GM18498 (cell line): ENCODE data around the gene SLC38A5.
A peak's percentile ranks its signal among the peaks of the same experiment; 100 is the strongest.
"Not testable (repeated sequence)": the region's sequence is repeated elsewhere in the genome, so short reads cannot be mapped to it uniquely, and the experiment has no call there.

ENCODE experiments used
- ATAC-seq: cut with Tn5 transposase; IDR thresholded peaks from one replicate; pipeline ENCODE4 v1.9.1; 2021; ENCODE audit warnings: mild to moderate bottlenecking, moderate library complexity; ENCODE audit not compliant: unreplicated experiment

Gene SLC38A5

GRCh38 chrX:48470833-48471118, 716 bp upstream of the SLC38A5 start:
- ATAC-seq, result no peak

GRCh38 chrX:48468693-48469691, 1.1 kb downstream of the SLC38A5 start:
- peak; percentile 51 for ATAC-seq

- peak; percentile 68 for ATAC-seq
Measured at GRCh38 chrX:48468247-48468671, 1.8 kb downstream of the SLC38A5 start.

GRCh38 chrX:48467281-48467761, 2.7 kb downstream of the SLC38A5 start:
- ATAC-seq, result no peak

- ATAC-seq, result no peak
Measured at GRCh38 chrX:48466696-48467095, 3.4 kb downstream of the SLC38A5 start.

- no peak for ATAC-seq
Measured at GRCh38 chrX:48465336-48465933, 4.6 kb downstream of the SLC38A5 start.

- no peak for ATAC-seq
Measured at GRCh38 chrX:48461830-48462229, 8.2 kb downstream of the SLC38A5 start.

- no peak for ATAC-seq
Measured at GRCh38 chrX:48460606-48461005, 9.5 kb downstream of the SLC38A5 start.

- ATAC-seq, result no peak
Measured at GRCh38 chrX:48460031-48460430, 10.0 kb downstream of the SLC38A5 start.

- ATAC-seq, result no peak
Measured at GRCh38 chrX:48459483-48459882, 10.6 kb downstream of the SLC38A5 start.

- ATAC-seq, result no peak
Measured at GRCh38 chrX:48458711-48459110, 11.3 kb downstream of the SLC38A5 start.

- no peak for ATAC-seq
Measured at GRCh38 chrX:48456628-48457331, 13.3 kb downstream of the SLC38A5 start.

- ATAC-seq, result no peak
Measured at GRCh38 chrX:48451708-48452107, 18.4 kb downstream of the SLC38A5 start.

- no peak for ATAC-seq
Measured at GRCh38 chrX:48450076-48450475, 20.0 kb downstream of the SLC38A5 start.

- not testable (repeated sequence) for ATAC-seq
Measured at GRCh38 chrX:48447201-48447600, 22.9 kb downstream of the SLC38A5 start.

- ATAC-seq, result not testable (repeated sequence)
Measured at GRCh38 chrX:48433713-48434112, 36.3 kb downstream of the SLC38A5 start.

- ATAC-seq, result not testable (repeated sequence)
Measured at GRCh38 chrX:48430166-48430565, 39.9 kb downstream of the SLC38A5 start.

GRCh38 chrX:48429606-48430005, 40.5 kb downstream of the SLC38A5 start:
- not testable (repeated sequence) for ATAC-seq

GRCh38 chrX:48427027-48427716, 42.9 kb downstream of the SLC38A5 start:
- ATAC-seq, result not testable (repeated sequence)

GRCh38 chrX:48411860-48412259, 58.2 kb downstream of the SLC38A5 start, which contains the start of gene SSX4B:
TSS of gene SSX4B (minus strand) at chrX:48411960. CDS start at chrX:48411372, 588 bp downstream.
- not testable (repeated sequence) for ATAC-seq
